ENCODE data around the gene MOGAT2.

The MOGAT2 gene

DNA sequence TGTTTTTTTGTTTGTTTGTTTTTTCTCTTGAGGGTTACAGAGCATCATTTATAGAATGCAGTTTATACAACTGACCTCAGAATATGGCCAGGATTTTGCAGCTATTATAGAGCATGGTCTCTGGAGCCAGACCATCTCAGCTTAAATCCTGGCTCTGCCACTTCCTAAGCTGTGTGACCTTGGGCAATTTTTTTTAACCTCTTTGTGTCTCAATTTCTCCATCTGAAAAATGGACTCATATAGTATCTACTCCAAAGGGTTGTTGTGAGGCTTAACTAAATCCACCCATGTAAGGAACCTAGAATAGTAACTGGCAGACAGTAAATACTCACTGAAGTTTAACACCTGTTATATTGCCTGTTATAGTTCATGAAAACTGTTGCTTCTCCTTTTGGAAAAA, 42.6 kb downstream of the MOGAT2 start:
- no peak for DNase-seq

DNA sequence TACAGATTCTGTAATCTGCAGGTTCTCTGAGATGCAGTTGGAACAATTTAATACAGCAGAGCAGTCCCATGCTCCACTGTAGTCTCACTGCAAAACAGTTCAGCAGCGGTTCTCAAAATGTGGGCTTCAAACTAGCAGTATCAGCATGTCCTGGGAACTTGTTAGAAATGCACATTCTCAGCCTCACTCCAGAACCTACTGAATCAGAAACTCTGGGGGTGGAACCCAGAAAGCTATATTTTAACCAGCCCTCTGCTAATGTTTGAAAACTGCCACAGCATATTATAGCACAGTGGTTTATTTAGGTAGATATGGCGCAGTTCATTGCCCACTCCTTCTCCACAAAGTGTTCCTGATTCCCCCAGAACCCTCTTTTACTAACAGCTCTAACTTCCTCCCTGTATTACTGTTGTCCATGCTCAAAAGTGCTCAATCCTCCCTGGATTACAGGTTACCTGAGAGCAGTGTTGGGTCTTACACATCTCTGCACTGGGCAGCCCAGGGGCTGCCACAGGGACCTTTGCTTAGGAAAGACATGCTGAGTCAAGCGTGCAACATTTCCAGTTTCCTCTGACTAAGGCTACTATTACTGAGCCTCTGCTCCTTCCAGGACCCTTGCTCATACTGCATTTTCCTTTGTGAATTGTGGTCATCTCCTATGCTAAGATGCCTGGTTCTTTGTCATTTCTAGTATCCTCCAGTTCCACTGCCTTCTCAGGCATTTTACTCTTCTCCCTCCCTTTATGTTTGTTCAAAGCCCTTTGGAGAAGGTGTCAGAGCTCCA, 43.3 kb downstream of the MOGAT2 start:
- DNase-seq = peak; percentile 67

DNA sequence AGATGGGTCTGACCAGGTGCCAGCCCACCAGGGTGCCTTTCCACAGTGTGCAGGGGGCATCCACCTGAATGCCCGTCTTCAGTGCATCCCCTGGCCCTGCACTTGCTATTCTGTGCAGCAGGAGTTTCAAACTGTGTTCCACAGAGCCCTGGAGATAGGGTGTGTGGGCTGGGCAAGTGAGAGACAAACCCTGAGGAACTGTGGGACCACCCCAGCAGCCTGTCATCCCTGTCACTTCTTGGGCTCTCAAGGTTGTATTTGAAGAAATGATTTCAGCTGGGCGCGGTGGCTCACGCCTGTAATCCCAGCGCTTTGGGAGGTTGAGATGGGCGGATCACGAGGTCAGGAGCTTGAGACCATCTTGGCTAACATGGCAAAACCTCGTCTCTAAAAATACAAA, 44.5 kb downstream of the MOGAT2 start:
- DNase-seq = no peak

DNA sequence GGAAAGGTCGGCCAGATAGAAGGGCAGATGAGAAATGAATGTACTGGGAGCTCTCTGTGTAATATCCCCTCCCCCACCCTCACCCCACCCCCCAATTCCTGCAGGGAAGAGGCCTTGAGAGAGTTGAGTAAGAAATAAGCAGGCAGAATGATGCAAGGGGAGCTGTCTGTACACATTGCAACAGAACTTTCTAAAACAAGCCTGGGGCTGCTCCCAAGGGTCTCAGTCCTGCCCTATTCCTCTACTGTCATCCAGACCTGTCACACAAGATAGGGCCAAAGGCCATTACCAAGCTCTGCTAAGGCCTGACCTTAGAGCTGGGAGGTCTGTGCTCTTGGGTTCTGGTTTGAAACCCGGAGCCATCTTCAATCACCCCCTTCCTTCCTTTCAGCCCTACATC, 45.2 kb downstream of the MOGAT2 start:
- DNase-seq = peak; percentile 49

DNA sequence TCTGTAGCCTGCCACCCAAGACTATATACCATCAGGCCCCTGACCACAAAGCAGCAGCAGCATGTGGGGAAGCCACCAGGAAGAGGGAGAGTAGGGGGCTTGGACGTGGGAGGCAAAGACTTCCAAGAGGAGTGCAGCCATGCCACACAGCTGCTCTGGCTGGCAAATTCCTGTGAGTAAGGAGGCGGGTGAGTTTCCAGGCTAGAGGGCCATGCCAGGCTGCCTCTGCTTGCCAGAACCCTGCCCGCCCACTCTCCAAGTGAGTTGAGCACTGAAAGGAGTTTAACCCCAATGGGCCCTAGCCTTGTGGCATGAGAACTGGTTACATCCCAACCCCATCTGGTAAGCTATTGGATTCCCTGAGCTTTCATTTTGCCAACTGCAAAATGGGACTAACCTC, 46.2 kb downstream of the MOGAT2 start:
- no peak for DNase-seq

DNA sequence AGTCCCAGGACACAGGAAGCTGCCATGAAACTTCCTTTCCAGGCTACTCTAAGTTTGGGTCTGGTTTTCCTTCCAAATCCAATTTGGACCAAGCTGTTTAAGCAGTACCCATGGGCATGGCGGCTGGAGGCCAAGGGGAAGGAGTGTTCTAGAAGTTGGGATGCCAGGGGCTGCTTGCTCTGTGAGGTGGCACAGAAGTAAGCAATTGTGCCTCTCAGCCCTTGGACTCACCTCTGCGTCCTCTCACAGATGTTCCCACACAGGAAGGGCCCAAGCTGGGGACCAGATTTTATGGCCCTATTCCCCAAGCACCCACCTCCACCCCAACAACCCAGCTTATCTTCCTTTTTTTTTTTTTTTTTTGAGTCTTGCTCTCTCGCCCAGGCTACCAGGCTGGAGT, 47.5 kb downstream of the MOGAT2 start:
- DNase-seq = no peak

DNA sequence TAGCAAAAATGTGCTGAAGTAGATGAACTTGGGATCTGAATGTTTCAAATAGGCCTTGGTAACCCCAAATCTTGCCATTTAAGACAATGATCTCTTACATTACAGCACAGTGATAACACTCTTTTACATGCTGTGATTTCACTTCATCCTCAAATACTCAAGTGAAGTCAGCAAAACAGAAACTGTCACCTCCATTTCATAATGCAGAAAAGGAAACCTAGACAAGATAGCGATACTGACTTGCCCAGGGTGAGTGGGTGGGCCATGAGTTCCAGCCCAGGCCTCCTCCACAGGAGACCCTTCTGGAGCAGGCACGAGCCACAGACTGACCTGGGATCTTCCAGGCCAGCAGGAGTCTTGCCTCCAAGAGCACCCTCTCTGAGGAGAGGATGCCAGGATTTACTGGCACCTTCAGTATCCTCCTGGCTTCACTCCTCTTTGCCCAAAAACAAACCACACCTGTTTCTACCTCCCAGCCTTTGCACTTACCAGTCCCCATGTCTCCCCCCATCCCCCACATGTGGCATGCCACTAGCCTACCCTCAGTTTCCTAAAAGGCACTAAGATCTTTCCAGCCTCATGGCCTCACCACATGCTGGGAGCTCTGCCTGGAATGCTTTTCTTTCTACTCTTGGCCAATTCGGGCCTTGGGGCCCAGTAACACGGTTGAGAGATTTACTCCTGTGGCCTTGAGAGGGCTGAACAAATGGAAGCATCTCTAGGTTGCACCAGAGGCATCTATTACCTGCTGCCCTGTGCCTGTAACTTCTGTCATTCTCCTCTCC, 49.0 kb downstream of the MOGAT2 start:
- peak; percentile 54 for DNase-seq

DNA sequence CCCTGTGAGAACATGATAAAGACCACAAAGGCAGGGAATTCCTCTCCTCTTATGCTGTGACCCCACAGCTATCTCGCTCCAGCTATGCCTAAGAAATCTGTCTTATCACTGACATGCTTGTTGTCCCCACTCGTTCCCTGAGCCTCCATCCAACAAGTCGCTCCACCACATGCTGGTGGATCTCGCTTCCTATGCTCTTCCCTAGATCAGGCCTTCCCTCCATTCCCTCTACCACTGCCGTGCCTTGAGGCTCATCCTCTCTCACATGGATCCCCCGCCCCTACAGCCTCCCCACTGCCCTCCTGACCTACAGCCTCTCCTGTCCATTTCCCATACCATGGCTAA, 49.6 kb downstream of the MOGAT2 start:
- DNase-seq = no peak

DNA sequence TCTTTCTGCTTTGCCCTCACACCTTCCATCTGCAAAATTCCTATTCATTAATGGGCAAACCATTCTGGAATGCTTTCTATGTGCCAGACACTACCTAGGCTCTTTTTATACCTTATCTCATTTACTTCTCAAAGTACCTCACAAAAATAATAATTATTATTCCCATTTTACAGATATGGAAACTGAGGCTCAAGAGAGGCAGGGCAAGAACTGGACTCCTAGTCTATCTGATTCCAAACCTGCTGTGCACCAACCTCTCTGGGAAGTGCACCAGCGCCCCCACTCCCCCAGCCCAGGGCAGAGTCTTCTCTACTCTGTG, 50.1 kb downstream of the MOGAT2 start:
- no peak for DNase-seq

DNA sequence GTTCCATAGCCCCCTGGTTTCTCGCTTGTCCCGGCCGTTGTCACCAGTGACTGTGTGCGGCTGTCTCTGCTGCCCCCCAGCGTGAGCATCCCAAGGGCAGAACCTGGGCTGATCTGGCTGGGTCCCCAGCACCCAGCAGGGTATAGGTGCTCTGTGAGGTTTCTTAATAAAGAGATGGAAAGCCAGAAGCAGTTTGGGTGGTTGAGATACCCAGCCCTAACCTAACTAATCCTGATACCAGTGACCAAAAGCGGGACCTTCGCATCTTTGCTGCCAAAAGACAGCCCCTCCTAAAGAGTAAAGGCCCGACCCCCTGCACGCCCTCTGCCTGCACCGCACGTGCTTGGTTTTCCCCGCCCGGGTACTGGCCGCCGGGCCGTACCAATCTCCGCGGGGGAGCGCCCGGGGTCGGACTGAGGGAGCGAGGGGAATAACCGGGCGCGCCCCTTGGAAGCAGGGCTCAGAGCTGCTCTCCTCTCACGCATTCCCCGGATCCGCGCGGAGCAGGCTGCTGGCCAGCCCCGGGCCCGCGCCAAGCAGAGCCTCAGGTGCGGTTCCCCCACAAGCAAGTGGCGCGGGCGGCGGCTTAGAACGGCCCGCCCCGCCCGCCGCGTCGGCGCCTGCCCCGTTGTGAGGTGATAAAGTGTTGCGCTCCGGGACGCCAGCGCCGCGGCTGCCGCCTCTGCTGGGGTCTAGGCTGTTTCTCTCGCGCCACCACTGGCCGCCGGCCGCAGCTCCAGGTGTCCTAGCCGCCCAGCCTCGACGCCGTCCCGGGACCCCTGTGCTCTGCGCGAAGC, 50.7 kb downstream of the MOGAT2 start, which contains the start of gene DGAT2:
Gene DGAT2, plus strand, starts transcription at position 667 of the 797 bp plus-strand sequence. CDS start 214 bp downstream, outside the sequence.
- peak; percentile 73 for DNase-seq

DNA sequence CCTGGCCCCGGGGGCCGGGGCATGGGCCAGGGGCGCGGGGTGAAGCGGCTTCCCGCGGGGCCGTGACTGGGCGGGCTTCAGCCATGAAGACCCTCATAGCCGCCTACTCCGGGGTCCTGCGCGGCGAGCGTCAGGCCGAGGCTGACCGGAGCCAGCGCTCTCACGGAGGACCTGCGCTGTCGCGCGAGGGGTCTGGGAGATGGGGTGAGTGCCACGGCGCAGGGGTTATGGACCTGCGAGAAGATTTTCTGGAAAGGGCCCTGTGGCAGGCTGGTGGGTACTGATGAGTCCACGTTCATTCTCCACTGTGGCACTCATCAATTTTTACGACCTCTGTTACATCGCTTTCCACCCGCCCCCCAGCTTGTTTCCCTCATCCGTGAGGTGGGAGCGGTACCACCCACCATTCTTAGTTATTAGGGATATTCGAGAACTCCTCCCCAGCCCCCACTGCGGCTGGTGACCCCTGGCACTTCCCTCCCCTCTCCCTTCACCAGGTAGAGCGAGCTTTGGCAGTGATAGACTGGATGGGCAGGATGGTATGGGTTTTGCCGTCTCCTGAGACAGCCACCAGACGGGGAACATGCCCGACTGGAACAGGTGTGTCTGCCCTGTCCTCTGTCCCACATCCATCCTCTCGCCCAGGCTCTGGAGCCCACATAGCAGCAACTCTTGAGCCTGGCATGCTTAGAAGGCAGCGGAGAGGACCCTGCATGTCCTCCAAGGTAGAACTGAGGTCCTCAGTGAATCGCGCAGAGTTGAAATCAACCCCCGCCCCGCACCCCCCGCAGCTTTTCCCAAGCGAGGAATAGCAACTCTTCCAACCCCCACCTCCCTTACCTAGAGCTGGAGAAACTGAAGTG, 51.5 kb downstream of the MOGAT2 start:
- DNase-seq = no peak

DNA sequence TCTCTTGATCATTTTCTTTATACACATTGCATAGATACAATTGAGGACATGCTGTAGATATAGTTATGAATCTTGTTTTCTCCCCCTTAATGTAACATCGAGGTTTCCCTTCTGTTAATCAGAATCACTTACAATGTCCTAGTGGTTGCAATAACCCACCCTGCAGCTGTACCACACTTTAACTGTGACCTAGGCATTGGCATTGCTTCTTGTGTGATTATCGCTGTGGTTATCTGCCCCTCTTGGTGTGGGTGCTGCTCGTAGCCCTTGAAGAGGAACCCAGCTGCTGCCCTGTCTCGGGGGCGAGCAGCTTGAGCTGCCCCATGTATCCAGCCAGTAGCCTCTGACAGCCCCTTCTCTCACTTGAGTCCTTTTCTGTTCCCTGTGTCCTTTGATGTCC, 52.5 kb downstream of the MOGAT2 start:
- no peak for DNase-seq

DNA sequence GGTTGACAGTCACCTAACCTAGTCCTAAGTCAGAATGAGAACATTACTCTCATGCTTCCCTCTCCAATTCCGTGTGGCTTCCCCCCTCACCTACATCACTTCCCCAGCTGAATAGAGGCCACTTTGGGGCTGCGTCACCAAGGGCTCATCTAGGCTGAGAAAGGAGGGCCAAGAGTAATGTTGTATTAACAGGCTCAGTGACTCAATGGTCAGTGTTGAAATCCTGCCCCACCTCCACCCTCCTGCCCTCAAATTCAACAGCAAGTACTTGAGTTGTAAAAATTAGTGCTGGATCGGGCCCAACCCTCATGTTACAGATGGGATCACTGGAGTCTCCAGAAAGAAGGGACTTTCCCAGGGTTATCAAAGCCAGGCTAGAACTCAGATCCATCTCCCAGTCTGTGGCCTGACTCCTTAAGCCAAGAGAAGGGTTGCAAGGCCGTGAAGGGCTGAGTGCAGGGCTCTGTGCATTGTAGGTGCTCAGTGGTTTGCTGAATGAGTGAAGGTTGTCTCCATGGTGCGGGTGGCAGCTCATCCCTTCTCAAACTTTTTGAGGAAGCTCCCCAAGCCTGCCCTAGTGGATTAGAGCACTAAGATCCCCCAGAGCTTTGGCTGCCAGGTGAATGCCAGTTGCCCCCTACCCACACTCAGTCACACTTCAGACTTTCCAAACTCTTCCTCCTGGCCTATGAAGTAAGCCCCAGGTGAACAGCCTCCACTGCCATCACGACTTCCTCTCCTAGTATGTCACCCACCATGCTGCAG, 54.2 kb downstream of the MOGAT2 start:
- DNase-seq = peak; percentile 91

DNA sequence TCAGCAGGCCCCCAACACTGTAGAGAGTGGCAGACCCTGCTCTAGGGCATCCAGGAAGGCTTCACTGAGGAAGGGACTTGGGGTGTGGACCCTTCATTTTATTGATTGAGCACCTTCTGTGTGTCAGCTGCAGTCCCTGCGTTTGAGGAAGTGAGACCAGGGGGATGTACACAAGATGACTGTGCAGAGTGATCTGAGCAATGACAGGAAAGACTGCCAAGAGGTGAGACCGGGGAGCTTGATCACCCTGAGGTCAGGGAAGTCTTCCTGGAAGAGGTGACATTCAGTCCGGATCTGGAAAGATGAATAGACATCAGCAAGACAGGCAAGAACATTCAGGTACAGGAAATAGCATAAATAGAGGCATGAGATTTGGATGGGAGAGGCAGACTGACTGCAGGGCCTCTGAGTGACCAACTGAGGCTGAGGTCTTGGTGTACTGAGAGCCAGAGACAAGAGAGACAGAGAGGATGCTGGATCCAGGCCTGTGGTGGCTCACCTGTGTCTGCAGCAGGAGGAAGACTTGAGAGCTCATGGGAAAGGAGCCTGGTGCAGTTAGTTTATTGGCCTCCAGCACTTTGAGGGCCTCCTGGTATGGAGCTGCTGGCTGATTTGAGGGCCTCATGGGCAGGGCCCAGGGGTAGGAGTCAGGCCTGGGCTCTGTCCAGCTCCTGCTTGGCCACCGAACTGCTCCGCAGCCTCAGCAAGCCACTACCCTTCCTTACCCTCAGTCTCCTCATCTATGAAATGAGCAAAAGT, 56.1 kb downstream of the MOGAT2 start:
- DNase-seq = peak; percentile 77

DNA sequence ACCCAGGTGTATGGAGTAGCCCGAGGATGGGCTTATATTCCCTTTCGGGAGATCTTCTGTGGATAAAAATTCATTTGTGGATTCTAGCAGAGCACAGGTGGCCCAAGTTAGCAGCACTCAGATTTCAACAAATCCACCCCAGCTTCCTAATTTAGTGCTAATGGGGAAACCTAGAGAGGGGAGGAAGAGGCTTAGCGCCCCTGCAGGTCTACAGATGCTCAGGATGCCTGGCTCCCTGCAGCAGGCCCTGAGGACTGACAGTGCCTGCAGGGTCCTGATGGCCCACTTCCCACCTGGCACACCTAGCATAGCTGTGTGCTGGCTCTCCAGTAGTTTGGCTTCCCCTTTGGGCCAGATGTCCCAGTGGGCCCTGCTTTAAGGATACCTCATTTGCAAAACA, 57.4 kb downstream of the MOGAT2 start:
- no peak for DNase-seq

DNA sequence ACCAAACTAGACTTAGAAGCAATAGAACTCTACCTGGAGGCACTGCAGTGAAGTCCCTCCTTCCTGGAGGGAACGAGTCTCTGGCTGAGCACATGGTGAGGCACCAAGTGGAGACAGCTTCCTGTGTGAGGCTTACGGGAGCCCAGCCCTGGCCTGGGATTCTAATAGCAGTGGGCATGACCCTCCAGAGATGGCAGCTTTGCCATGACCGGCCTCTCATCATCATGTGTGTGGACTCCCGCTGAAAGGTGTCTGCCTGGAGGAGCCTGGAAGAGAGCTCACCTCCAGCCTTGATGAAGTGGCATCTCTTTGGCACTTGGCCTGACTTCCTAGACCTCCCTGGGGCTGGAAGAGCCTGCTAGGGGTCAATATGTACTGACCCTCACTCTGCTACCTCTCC, 58.9 kb downstream of the MOGAT2 start:
- no peak for DNase-seq

DNA sequence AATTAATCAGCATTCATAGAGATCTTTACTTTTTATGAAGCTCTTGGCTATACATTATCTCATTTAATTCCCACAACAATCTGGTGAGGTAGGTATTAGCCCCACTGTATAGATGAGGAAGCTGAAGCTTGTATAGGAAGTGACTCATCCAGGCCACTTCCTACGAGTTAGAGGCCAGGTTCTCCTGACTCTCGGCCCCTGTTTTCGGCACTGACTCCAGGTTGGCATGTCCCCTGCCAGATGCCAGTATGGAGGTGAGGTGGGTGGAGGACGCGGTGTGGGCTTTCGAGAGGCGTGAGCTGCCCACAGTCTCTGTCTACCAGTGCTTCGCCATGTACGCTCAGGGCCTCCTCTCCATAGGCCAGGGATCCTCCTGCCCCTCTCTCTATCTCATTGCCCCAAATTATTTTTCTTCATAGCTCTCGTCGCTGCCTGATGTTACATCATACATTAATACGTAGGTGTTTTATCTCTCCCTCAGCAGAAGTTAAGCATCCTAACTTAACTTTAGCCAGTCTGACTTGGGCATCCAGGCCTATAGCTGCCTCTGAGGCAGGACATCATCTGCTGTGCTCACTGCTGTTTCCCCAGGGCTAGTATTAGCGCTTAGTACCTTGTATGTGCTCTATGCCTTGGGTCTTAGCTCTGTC, 59.9 kb downstream of the MOGAT2 start:
- peak; percentile 56 for DNase-seq

DNA sequence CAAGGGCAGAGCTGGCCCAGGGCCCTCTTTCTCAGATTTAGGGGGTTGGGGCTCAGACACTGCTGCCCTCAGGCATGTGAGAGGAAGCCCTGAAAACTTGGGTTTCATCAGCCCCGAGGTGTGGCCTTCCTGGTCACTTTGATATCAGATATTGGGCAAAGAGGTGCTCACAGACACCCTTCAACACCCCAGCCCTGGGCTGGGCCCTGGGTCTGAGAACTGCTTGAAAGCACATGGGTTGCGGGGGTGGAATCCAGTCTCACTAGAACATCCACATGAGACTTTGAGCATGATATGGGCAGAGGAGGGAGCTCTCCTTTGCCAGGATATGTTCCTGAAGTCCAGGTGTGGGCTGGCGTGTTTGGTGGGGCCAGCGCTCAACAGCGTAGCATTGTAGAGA, 61.3 kb downstream of the MOGAT2 start:
- no peak for DNase-seq

DNA sequence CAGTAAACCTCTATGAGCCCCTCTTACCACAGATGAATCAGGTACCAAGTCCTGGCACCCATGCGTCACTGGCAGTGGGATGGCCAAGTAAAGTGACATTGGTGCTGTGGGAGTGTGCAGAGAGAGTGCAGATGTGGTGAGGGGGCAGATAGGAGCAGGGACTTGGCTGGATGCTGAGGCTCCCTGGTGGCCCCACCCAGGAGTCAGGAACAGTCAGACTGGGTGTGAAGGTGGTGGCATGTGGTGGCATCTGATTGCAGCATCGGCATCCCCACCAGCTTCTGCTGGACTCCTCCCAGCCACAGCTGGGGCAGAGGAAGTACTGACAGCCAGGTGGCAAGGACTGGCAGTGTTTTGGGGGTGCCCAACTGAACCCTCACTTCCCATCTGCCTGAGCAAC, 62.3 kb downstream of the MOGAT2 start:
- DNase-seq = no peak

DNA sequence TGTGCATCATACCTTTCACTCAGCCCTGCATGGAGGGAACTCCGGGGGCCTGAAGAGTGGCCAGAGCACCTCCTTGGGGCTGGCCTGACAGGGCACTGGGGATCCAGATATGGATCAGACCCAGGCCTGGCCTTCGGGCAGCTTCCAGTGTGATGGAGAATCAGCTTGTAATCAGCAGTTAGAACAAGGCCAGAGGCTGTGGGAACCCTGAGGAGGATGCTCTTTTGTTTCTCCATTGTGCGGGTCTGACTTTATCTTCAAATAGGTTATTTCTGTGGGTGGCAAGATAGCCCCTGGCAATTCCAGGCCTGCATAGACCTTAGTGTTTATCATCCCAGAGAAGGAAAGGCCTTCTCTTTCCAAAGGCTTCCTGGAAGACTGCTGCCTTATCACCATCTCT, 63.2 kb downstream of the MOGAT2 start:
- no peak for DNase-seq

DNA sequence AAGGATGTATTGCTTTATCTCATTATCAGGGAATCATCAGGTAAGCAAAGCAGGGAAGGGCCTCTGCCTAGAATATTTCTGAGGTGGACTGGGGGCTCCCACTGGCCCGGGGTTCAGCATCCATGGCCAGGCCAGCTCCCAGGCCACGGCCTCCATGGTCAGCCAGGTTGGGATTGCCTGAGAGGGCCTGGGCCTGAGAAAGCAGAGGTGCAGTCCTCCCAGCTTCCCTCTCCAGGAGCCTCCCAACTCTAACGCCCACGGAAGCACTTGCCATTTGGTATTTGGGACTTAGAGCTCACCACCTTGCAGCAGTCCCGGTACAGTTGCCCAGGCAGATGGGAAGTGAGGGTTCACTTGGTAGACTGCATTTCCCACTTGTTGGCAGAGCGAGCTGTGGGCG, 63.7 kb downstream of the MOGAT2 start:
- DNase-seq = no peak

Measured in suppressor macrophage treated with lipopolysaccharide for 4 hours (primary cell).